Body of pancreas (tissue), 4 donors: ENCODE results near the gene GRIK4.

Experiments
- POLR2A ChIP-seq, 3 donors: fragments of 450-650 bp; IDR thresholded peaks; one replicate each; pipeline ENCODE4 v1.6.1; 2016; ENCODE audit warnings: antibody characterized with exemption in 3 of 3, mild to moderate bottlenecking in 2 of 3
- TF ChIP-seq, protein P1 (sequence below), 7 experiments: fragments of 450-650 bp in 4 of 7; fragments of 200-600 bp in 3 of 7; sonication (generic) in 3 of 7; IDR thresholded peaks; one replicate each; pipeline ENCODE4 v1.5.1; 2016 to 2019; ENCODE audit warnings: antibody characterized with exemption in 7 of 7

DNA sequence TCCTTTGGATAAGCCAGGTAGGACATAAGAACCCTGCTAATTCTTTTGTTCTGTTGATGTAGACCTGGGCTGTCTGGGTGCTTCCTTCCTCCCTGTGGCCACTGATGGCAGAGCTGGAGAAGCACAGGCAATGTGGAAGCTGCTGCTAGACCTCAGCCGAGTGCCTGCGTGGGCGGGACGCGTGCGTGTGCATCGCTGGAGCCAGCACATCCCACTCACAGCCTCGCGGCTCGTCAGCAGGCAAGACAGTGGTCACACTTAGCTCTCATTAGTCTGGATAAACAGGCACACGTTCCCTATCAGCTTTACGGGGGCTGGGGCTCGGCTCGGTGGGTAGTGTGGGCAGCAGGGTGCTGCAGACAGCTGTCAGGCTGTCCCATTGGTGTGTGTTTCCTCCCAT, 155.7 kb downstream of the GRIK4 start:
- TF ChIP-seq, protein P1, sequence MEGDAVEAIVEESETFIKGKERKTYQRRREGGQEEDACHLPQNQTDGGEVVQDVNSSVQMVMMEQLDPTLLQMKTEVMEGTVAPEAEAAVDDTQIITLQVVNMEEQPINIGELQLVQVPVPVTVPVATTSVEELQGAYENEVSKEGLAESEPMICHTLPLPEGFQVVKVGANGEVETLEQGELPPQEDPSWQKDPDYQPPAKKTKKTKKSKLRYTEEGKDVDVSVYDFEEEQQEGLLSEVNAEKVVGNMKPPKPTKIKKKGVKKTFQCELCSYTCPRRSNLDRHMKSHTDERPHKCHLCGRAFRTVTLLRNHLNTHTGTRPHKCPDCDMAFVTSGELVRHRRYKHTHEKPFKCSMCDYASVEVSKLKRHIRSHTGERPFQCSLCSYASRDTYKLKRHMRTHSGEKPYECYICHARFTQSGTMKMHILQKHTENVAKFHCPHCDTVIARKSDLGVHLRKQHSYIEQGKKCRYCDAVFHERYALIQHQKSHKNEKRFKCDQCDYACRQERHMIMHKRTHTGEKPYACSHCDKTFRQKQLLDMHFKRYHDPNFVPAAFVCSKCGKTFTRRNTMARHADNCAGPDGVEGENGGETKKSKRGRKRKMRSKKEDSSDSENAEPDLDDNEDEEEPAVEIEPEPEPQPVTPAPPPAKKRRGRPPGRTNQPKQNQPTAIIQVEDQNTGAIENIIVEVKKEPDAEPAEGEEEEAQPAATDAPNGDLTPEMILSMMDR (IDR thresholded peaks at IDR 0.05) = no peak
- TF ChIP-seq POLR2A (IDR thresholded peaks at IDR 0.05) = no peak
